Measurements from ENCODE around the gene ROBO3. TPM values are rescaled to one million over a fixed set of nuclear protein-coding genes. Genes with fewer than 3 reads are reported as not detected.

The ROBO3 gene
- total RNA-seq, 4 donors from 2014 or later: 7.1 to 21.8 (median 11.1) TPM

DNA sequence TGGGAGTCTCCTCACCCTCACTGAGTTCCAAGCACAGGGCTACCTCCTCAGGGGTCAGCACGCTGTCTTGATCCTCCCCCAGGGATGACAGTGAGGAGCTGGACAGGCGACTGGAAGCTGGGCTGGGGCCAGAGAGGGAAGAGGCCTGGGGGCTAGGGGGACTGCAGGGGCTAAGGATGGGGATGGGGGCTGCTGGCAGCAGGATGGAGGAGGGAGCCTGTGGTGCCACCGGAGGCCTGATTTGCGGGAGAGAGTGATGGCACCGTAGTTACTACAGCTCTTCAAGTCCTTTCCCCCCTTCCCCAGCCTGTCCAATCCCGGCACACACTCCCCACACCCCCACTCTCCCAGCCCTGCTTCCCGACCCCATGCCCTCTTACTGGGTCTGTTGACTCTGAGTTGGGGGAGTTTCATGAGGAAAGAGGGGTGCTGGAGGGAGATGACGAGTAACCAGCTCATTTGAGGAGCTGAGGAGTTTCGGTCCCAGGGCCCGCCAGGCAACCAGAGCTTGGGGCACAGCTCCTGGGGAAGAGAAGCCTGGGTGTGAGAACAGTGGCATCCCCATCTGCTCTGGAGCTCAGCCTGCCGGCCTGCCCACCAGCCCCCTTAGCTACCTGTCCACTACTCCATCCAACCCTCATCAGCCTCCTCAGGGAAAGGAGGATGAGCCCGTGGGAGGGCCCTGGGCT is 21.9 kb downstream of the ROBO3 start:
- no peaks in the 10 kb centered on the region for H3K9me3 ChIP-seq
- H3K27me3 ChIP-seq: no peaks in the 10 kb centered on the region
- TF ChIP-seq POLR2A (IDR thresholded peaks at IDR 0.05): no peak
- TF ChIP-seq, protein P1, sequence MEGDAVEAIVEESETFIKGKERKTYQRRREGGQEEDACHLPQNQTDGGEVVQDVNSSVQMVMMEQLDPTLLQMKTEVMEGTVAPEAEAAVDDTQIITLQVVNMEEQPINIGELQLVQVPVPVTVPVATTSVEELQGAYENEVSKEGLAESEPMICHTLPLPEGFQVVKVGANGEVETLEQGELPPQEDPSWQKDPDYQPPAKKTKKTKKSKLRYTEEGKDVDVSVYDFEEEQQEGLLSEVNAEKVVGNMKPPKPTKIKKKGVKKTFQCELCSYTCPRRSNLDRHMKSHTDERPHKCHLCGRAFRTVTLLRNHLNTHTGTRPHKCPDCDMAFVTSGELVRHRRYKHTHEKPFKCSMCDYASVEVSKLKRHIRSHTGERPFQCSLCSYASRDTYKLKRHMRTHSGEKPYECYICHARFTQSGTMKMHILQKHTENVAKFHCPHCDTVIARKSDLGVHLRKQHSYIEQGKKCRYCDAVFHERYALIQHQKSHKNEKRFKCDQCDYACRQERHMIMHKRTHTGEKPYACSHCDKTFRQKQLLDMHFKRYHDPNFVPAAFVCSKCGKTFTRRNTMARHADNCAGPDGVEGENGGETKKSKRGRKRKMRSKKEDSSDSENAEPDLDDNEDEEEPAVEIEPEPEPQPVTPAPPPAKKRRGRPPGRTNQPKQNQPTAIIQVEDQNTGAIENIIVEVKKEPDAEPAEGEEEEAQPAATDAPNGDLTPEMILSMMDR (IDR thresholded peaks at IDR 0.05): no peak
- intact Hi-C loops (cut with DNase I; ENCODE audit: low total_unique reads): no loop called here
- no peaks in the 10 kb centered on the region for H3K36me3 ChIP-seq
- DNase-seq: no peak
- no peaks in the 10 kb centered on the region for H3K4me1 ChIP-seq
- H3K27ac ChIP-seq: no peak overlapping the region
- H3K4me3 ChIP-seq: no peak overlapping the region

DNA sequence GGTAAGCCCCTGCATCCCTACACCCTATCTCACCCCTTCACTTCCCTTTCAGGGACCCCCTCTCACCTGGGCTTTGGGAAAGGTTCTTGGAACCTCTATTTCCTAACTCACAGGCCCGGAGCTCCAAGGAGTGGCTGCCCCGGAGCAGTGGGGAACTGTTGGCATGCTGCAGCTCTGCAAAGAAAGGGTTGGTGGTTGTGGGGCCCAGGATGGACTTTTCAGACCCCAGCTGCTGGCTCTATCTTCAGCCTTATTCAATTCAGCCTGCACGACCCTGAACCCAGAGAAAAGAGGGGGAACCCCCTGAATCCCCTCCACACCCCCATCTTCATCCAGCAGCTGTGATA is 22.4 kb downstream of the ROBO3 start:
- Histone ChIP-seq H3K4me3 (no peak overlapping the region), H3K27ac (no peak overlapping the region), H3K36me3 (no peaks in the 10 kb centered on the region), H3K27me3 (no peaks in the 10 kb centered on the region), H3K4me1 (no peaks in the 10 kb centered on the region), H3K9me3 (no peaks in the 10 kb centered on the region)
- intact Hi-C loops (cut with DNase I; ENCODE audit: low total_unique reads): no loop called here
- no peak for DNase-seq
- no peak for TF ChIP-seq POLR2A (IDR thresholded peaks at IDR 0.05)
- TF ChIP-seq, protein P1 (IDR thresholded peaks at IDR 0.05): no peak

DNA sequence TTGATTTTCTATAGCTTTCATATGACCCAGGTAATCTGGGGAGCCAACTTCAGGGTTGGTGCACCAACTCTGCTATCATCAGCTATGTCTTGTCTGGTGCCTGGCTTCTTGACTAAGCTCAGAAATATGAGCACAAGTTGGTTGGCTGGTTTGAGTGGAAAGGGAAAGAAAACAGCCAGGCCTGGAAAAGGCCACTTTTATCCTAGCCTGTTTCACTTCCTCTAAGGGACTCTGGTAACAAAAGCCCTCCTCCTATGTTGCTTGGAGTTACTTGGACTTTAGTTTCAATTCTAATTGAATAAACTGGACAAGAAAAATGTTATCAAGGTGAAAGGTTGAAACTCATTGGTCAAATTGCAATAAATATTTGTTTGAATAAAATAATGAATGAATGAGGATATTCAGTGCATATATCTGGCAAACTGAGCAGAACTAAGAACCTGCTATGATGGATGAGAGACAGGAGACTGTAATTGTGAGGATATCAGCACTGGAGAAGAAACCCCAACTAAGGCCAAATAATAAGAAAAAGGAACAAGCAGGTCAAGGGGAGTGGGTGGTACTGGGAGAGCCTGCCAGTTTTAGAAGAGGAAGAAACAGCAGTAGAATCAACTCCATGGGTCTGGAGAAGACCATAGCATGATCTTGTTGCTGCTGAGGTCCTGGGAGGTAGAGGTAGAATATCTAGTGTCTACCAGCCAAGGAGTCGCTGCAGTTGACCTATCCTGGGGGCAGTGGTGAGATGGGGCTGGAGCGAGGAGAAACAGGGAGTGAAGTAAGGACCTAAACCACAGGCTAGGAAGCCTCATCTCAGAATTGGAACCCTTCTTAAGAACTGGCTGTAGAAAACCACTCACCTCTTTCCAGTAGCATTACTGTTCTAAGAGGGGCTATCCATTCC is 24.2 kb downstream of the ROBO3 start:
- intact Hi-C loops (cut with DNase I; ENCODE audit: low total_unique reads): no loop called here
- Histone ChIP-seq H3K27ac (no peak overlapping the region), H3K36me3 (no peaks in the 10 kb centered on the region)

GRCh38 chr11:124890151-124890550 is 24.9 kb downstream of the ROBO3 start:
- TF ChIP-seq, protein P1 (IDR thresholded peaks at IDR 0.05): no peak
- Histone ChIP-seq H3K9me3 (no peaks in the 10 kb centered on the region), H3K4me3 (no peak overlapping the region), H3K4me1 (no peaks in the 10 kb centered on the region), H3K36me3 (no peaks in the 10 kb centered on the region), H3K27ac (no peak overlapping the region), H3K27me3 (no peaks in the 10 kb centered on the region)
- intact Hi-C loops (cut with DNase I; ENCODE audit: low total_unique reads): no loop called here
- no peak for DNase-seq

More for the DNA sequence above, 24.2 kb downstream of the ROBO3 start:
- TF ChIP-seq POLR2A (IDR thresholded peaks at IDR 0.05): no peak
- TF ChIP-seq, protein P1 (IDR thresholded peaks at IDR 0.05): no peak
- DNase-seq: no peak
- no peak overlapping the region for H3K4me3 ChIP-seq
- H3K4me1 ChIP-seq: no peaks in the 10 kb centered on the region
- no peaks in the 10 kb centered on the region for H3K27me3 ChIP-seq
- H3K9me3 ChIP-seq: no peaks in the 10 kb centered on the region

Measured in uterus (tissue), 4 donors.